Measurements from ENCODE around the gene TM9SF1. TPM values are rescaled to one million over a fixed set of nuclear protein-coding genes. Genes with fewer than 3 reads are reported as not detected.

Gene TM9SF1
- total and polyA plus RNA-seq, 9 of the 15 experiments (the other 6 are each of a cell fraction or from before 2014, with no cell fraction given) = 5.3 to 20.3 (median 11.8) TPM

- TF ChIP-seq ZBTB40 (IDR thresholded peaks at IDR 0.05) (no peak), ZBTB40 (CRISPR knock-in tag; IDR thresholded peaks at IDR 0.05) (no peak), KLF6 (CRISPR knock-in tag; IDR thresholded peaks at IDR 0.05; ENCODE audit: borderline replicate concordance) (no peak), RBFOX2 (IDR thresholded peaks at IDR 0.05; ENCODE audit: low read depth, low read length) (peak; percentile 85), NR3C1 (CRISPR knock-in tag; IDR thresholded peaks at IDR 0.05) (no peak), NFRKB (IDR thresholded peaks at IDR 0.05; ENCODE audit: low read depth) (peak; percentile 61; the same call in 1 of the 2 replicates), ZNF134 (CRISPR knock-in tag; conservative IDR thresholded peaks at IDR 0.05) (no peak), POLR2A (conservative IDR thresholded peaks at IDR 0.05) (peak; percentile 86), GTF2F1 (IDR thresholded peaks at IDR 0.05; ENCODE audit: low read depth, low read length) (no peak), RBM17 (IDR thresholded peaks at IDR 0.05; ENCODE audit: borderline replicate concordance, low read depth, low read length) (no peak), PHF21A (IDR thresholded peaks at IDR 0.05; ENCODE audit: borderline replicate concordance, low read depth) (no peak), ZNF592 (IDR thresholded peaks at IDR 0.05) (no peak)
- TF ChIP-seq, protein P1, sequence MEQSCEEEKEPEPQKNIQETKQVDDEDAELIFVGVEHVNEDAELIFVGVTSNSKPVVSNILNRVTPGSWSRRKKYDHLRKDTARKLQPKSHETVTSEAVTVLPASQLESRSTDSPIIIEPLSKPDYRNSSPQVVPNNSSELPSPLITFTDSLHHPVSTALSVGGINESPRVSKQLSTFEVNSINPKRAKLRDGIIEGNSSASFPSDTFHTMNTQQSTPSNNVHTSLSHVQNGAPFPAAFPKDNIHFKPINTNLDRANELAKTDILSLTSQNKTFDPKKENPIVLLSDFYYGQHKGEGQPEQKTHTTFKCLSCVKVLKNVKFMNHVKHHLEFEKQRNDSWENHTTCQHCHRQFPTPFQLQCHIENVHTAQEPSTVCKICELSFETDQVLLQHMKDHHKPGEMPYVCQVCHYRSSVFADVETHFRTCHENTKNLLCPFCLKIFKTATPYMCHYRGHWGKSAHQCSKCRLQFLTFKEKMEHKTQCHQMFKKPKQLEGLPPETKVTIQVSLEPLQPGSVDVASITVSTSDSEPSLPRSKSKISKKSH (CRISPR knock-in tag; IDR thresholded peaks at IDR 0.05) = no peak
Observed at GRCh38 chr14:24215495-24216344, 20.5 kb upstream of the TM9SF1 start, which contains the start of gene MDP1 (continued).
